Measurements from ENCODE around the gene PKNOX1.
"Not testable (repeated sequence)": the region's sequence is repeated elsewhere in the genome, so short reads cannot be mapped to it uniquely, and the experiment has no call there.

PKNOX1 gene, protein sequence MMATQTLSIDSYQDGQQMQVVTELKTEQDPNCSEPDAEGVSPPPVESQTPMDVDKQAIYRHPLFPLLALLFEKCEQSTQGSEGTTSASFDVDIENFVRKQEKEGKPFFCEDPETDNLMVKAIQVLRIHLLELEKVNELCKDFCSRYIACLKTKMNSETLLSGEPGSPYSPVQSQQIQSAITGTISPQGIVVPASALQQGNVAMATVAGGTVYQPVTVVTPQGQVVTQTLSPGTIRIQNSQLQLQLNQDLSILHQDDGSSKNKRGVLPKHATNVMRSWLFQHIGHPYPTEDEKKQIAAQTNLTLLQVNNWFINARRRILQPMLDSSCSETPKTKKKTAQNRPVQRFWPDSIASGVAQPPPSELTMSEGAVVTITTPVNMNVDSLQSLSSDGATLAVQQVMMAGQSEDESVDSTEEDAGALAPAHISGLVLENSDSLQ

GRCh38 chr21:42973991-42974831 lies at the start of gene PKNOX1:
Gene PKNOX1 (plus strand): TSS chr21:42974562. CDS start chr21:43004382, 29,820 bp downstream.
- H3K4me3 ChIP-seq (ENCODE audit: low read length), result peak within 1 kb of the TSS; percentile 68
- TF ChIP-seq, protein P1, sequence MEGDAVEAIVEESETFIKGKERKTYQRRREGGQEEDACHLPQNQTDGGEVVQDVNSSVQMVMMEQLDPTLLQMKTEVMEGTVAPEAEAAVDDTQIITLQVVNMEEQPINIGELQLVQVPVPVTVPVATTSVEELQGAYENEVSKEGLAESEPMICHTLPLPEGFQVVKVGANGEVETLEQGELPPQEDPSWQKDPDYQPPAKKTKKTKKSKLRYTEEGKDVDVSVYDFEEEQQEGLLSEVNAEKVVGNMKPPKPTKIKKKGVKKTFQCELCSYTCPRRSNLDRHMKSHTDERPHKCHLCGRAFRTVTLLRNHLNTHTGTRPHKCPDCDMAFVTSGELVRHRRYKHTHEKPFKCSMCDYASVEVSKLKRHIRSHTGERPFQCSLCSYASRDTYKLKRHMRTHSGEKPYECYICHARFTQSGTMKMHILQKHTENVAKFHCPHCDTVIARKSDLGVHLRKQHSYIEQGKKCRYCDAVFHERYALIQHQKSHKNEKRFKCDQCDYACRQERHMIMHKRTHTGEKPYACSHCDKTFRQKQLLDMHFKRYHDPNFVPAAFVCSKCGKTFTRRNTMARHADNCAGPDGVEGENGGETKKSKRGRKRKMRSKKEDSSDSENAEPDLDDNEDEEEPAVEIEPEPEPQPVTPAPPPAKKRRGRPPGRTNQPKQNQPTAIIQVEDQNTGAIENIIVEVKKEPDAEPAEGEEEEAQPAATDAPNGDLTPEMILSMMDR (IDR thresholded peaks at IDR 0.05; ENCODE audit: insufficient read depth, low read depth, low read length, missing control alignments), result no peak

GRCh38 chr21:42925114-42925926 lies 49.0 kb upstream of the PKNOX1 start, which contains the start of gene ERVH48-1:
Gene ERVH48-1 (minus strand): TSS chr21:42925630. CDS start chr21:42919006, 6,624 bp downstream.
- TF ChIP-seq, protein P1 (IDR thresholded peaks at IDR 0.05; ENCODE audit: insufficient read depth, low read depth, low read length, missing control alignments), result no peak
- no peak for DNase-seq (ENCODE audit: low read depth)
- H3K4me3 ChIP-seq (ENCODE audit: low read length), result no peak within 1 kb of the TSS

More at GRCh38 chr21:42973991-42974831, at the start of gene PKNOX1:
- DNase-seq (ENCODE audit: low read depth), result peak; percentile 99

- not testable (repeated sequence) for DNase-seq (ENCODE audit: low read depth); H3K4me3 ChIP-seq (ENCODE audit: low read length)
Measured at GRCh38 chr21:42927474-42928200, 46.7 kb upstream of the PKNOX1 start.

DNA sequence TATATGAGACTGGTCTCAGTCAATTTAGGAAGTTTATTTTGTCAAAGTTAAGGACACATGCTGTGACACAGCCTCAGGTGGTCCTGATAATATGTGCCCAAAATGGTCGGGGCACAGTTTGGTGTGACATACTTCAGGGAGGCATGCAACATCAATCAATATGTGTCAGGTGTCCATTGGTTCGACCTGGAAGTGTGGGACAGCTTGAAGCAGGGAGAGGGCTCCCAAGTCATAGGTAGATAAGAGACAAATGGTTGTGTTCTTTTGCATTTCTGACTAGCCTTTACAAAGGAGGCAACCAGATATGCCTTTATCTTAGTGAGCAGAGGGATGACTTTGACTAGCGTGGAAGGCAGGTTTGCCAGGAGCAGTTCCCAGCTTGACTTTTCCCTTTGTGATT lies 44.4 kb upstream of the PKNOX1 start:
- TF ChIP-seq, protein P1 (IDR thresholded peaks at IDR 0.05; ENCODE audit: insufficient read depth, low read depth, low read length, missing control alignments), result no peak
- no peak overlapping the region for H3K4me3 ChIP-seq (ENCODE audit: low read length)
- DNase-seq (ENCODE audit: low read depth), result no peak

DNA sequence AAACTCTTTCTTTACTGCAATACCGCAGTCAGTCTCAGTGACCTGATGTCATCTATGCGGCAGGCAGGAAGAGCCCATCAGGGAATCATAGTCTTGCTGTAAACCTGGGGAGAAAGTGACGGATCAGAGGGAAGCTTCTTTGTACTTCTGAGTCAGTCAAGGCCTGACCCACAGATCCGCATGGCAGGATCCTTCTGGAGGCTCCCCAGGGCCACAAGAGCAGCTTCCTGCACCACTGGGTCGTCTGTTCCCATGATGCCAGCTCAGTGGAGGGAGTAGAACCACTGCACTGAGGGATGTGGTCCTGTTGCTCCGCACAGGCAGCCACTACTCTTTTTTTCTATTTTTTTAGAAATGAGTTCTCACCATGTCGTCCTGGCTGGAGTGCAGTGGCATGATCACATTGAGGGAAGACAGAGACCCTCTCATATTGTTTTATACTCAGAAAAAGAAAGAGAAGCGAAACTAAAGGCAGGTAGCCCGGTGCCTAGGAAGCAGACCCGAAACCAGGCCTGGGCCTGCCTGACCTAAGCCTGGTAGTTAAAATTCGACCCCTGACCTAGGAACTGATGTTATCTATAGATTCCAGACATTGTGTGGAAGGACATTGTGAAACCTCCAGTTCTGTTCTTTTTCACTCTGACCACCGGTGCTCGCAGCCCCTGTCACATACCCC lies 42.7 kb upstream of the PKNOX1 start:
- DNase-seq (ENCODE audit: low read depth), result no peak
- TF ChIP-seq, protein P1 (IDR thresholded peaks at IDR 0.05; ENCODE audit: insufficient read depth, low read depth, low read length, missing control alignments), result no peak
- no peak overlapping the region for H3K4me3 ChIP-seq (ENCODE audit: low read length)

- not testable (repeated sequence) for DNase-seq (ENCODE audit: low read depth); H3K4me3 ChIP-seq (ENCODE audit: low read length)
Measured at GRCh38 chr21:42932378-42933136, 41.8 kb upstream of the PKNOX1 start.

GRCh38 chr21:42933137-42933970 lies 41.0 kb upstream of the PKNOX1 start:
- not testable (repeated sequence) for H3K4me3 ChIP-seq (ENCODE audit: low read length)
- peak; percentile 20 for DNase-seq (ENCODE audit: low read depth)

DNA sequence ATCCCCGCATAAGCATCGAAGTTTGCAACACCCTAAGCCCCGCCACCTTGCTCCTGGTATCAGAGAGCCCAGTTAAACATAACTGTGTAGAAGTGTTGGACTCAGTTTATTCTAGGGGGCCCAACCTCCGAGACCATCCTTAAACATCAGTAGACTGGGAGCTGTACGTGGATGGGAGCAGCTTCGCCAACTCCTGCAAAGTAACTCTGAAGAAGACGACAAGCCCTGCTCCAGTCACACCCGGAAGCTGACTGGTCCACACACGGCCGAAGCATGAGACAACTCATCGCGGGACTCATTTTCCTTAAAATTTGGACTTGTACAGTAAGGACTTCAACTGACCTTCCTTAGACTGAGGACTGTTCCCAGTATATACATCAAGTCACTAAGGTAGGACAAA lies 40.4 kb upstream of the PKNOX1 start:
- H3K4me3 ChIP-seq (ENCODE audit: low read length); DNase-seq (ENCODE audit: low read depth): not testable (repeated sequence)

GRCh38 chr21:42936360-42936759 lies 38.0 kb upstream of the PKNOX1 start:
- DNase-seq (ENCODE audit: low read depth), result peak; percentile 56
- H3K4me3 ChIP-seq (ENCODE audit: low read length), result not testable (repeated sequence)
